Activated CD4-positive, alpha-beta T cell treated with anti-CD3 and anti-CD28 coated beads, Interleukin-2, amount 10 ng/mL, durations not matched to agents 7 days and 5 days (primary cell): ENCODE data around the gene AMBRA1. TPM values are rescaled to one million over a fixed set of nuclear protein-coding genes. Genes with fewer than 3 reads are reported as not detected.

Source experiments
- CTCF ChIA-PET: fragments of 350-600 bp; sonication (Branson Sonifier 250); formaldehyde crosslinking; loops from one replicate; lab custom pipeline; 2021; ENCODE audit warnings: antibody characterized with exemption; lab: Charles Lee
- POLR2A ChIA-PET: fragments of 350-600 bp; sonication (Branson Sonifier 250); formaldehyde crosslinking; loops from one replicate; lab custom pipeline; 2021; ENCODE audit warnings: antibody characterized with exemption; lab: Charles Lee
- DNase-seq: peaks from one replicate; pipeline ENCODE4 v3.0.0-alpha.2; 2020
- H3K27ac Mint-ChIP-seq: one replicate; pipeline ENCODE4 v1.8.0; 2021; ENCODE audit warnings: mild to moderate bottlenecking, moderate library complexity, mixed read lengths
- H3K27me3 Mint-ChIP-seq: one replicate; pipeline ENCODE4 v1.8.0; 2021; ENCODE audit warnings: mixed read lengths
- H3K36me3 Mint-ChIP-seq: one replicate; pipeline ENCODE4 v1.8.0; 2021; ENCODE audit warnings: low read depth, mixed read lengths
- H3K4me1 Mint-ChIP-seq: one replicate; pipeline ENCODE4 v1.8.0; 2021; ENCODE audit warnings: mixed read lengths
- H3K4me3 Mint-ChIP-seq: one replicate; pipeline ENCODE4 v1.8.0; 2021; ENCODE audit warnings: mild to moderate bottlenecking, moderate library complexity, mixed read lengths
- H3K9me3 Mint-ChIP-seq: one replicate; pipeline ENCODE4 v1.8.0; 2021; ENCODE audit warnings: mixed read lengths
- total RNA-seq, 2 experiments: library from RNA; stranded (reverse); gene quantifications; one replicate each; pipeline ENCODE4 v1.2.3, GENCODE V29; 2021

Gene AMBRA1
- total RNA-seq, 2 experiments from 2014 or later = 38.4 to 40.0 TPM

DNA sequence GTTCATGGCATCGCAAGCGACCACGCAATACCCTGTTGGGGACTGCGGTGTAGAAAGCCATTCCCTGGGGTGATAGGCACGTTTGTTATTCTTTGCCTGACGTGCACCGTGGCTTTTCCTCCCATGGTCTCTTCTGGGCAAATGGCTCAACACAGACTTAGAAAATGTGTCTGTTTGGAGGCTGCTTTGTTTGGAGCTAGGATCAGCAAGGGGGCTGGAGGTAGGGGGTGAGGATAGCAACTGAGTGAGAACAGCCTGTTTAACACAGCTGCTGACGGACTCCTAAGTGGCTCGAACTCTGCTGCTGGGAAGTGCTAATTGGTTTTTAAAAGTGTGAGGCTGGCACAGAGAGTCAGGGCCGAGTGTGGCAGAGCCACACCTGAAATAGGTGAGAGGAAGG lies 186.2 kb downstream of the AMBRA1 start:
- POLR2A ChIA-PET = no interaction called here
- Mint-ChIP-seq H3K27ac (no peak overlapping the region), H3K4me1 (no peaks in the 10 kb centered on the region), H3K9me3 (no peaks in the 10 kb centered on the region), H3K36me3 (peaks cover 17% of the 10 kb centered on the region), H3K27me3 (no peaks in the 10 kb centered on the region), H3K4me3 (no peak overlapping the region)
- CTCF ChIA-PET = interaction anchor here (0.8 to 1.7 kb wide), 3 partner anchors 12 to 19 kb away, joined by 3 to 4 read pairs (median 3); no protein-coding TSS in a partner anchor
- no peak for DNase-seq

DNA sequence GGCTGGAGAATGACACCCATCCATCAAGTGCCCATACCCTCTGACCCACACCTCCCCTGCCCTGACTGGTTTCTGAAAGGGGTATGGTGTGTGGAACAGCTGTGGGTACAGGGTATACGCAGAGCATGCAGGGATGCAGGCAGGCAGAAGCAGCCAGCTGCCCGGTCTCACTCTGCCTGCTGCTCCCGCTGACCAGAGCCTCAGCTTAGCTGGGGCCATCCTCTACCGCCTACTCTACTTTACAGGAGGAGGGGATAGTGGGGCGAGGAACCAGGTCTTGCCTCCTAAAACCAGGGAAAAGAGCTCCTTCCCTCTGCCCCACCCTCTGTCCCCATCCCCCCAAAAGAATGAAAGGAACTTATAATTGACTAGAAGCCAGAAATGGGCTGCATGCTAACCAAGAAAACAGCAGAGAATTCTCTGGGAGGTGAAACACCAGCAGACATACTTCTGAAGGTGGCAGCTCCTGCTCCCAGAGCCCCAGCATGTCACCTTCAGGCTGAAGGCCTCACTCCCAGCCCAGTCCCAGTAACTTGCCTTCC lies 189.3 kb downstream of the AMBRA1 start:
- H3K4me3 Mint-ChIP-seq = no peak overlapping the region
- no peaks in the 10 kb centered on the region for H3K4me1 Mint-ChIP-seq
- no peaks in the 10 kb centered on the region for H3K27me3 Mint-ChIP-seq
- ChIA-PET POLR2A (interaction anchor here (0.6 kb wide), 2 partner anchors 73 to 76 kb away, joined by 3 to 4 read pairs; no protein-coding TSS in a partner anchor), CTCF (interaction anchor here (0.8 kb wide), 1 partner anchor 37 kb away, joined by 3 read pairs; no protein-coding TSS in a partner anchor)
- no peaks in the 10 kb centered on the region for H3K9me3 Mint-ChIP-seq
- peaks cover 9% of the 10 kb centered on the region for H3K36me3 Mint-ChIP-seq
- DNase-seq = no peak
- no peak overlapping the region for H3K27ac Mint-ChIP-seq

DNA sequence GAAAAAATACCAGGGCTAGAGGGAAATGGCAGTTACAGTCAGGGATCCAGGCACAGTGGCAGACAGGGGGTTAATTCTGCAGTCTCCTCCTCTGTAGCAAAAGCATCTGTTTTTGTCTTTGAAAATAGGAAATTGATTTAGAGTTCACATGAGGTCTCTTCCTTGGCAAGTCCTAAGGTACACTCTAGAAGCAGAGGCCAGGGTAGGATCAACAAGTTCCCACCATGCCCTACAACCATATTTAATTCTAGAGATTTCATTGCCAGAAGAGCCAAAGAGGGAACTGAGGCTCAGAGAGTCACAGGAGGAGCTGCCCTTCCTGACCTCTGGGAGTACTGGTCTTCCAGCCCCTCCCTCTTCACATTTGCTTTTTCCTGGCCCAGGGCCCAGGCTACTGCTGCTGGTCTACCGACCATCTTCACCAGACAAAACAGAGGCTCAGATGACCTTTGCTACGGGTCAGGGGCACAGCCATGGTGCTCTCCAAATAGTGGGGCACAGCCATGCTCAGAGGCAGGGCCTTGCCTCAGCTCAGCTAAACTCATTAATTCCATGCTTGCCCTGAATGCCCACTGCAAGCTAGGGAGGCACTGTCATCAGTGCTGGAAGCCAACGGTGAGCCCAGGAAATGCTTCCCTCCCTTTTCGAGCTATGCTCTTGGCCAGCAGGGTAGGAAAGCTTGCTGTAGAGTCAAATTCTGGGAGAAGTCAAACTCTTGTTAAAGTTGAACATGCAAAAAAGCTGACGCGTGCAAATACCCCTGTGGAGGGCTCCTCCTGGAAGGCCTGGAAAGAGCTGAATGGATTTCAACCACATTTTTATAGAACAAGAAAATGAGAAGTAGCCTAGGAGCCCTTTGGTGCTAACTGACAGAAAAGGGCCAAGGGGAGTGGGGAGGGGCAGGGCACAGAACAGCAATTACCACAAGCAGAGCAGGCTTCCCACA lies 190.6 kb downstream of the AMBRA1 start:
- H3K27ac Mint-ChIP-seq = no peak overlapping the region
- ChIA-PET POLR2A (interaction anchor here (0.6 kb wide), 1 partner anchor 77 kb away, joined by 4 read pairs; no protein-coding TSS in a partner anchor), CTCF (interaction anchor here (0.7 to 2.3 kb wide), 2 partner anchors 11 to 56 kb away, joined by 3 to 10 read pairs; partner anchors contain the start of genes CHRM4 and DGKZ)
- no peaks in the 10 kb centered on the region for H3K27me3 Mint-ChIP-seq
- no peak overlapping the region for H3K4me3 Mint-ChIP-seq
- peaks cover 9% of the 10 kb centered on the region for H3K36me3 Mint-ChIP-seq
- H3K4me1 Mint-ChIP-seq = no peaks in the 10 kb centered on the region
- DNase-seq = no peak
- H3K9me3 Mint-ChIP-seq = no peaks in the 10 kb centered on the region

DNA sequence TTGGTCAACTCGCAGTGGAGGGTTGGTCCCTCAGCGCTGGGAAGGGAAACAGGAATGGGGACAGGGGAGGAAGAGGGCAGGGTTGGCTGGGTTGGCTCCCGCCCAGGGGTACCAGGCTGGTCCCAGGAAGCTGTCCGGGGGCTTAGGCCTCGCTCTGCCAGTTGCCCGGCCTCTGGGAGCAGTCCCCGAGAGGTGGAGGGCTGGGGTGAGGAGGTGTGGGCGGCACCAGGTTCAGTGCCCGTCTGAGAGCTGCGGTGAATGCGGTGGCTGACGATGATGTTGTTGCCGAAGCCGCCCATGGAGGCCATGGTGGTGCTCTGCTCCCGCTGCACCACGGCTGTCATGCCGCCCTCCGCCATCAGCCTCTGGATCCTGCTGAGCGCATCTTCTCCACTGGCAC lies 196.3 kb downstream of the AMBRA1 start:
- ChIA-PET CTCF (interaction anchor here (1.4 kb wide), 1 partner anchor 18 kb away, joined by 3 read pairs; no protein-coding TSS in a partner anchor), POLR2A (no interaction called here)
- H3K4me1 Mint-ChIP-seq = peaks cover 7% of the 10 kb centered on the region
- H3K4me3 Mint-ChIP-seq = no peak overlapping the region
- H3K27ac Mint-ChIP-seq = peak overlapping the region; percentile 69
- no peak for DNase-seq
- peaks cover 14% of the 10 kb centered on the region for H3K27me3 Mint-ChIP-seq
- H3K36me3 Mint-ChIP-seq = peaks cover 13% of the 10 kb centered on the region
- no peaks in the 10 kb centered on the region for H3K9me3 Mint-ChIP-seq

DNA sequence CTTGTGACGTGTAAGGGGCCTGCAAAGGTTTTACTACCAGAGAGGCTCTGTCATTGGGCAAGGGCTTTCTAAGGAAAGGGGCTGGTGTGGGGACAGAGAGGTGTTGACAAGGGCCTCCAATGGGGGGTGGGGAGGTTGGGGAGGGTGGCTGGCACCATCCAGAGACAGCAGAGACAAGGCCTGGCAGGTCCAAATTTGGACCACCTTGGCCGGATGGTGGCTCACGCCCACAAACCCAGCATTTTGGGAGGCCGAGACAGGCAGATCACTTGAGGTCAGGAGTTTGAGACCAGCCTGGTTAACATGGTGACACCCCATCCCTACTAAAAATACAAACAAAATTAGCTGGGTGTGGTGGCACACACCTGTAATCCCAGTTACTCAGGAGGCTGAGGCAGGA lies 200.1 kb downstream of the AMBRA1 start:
- ChIA-PET CTCF (interaction anchor here (1.5 to 2.0 kb wide), 2 partner anchors 20 to 224 kb away, joined by 4 read pairs; partner anchors contain the start of genes ATG13 and HARBI1), POLR2A (no interaction called here)
- H3K9me3 Mint-ChIP-seq = no peaks in the 10 kb centered on the region
- H3K4me3 Mint-ChIP-seq = no peak overlapping the region
- H3K4me1 Mint-ChIP-seq = peaks cover 13% of the 10 kb centered on the region
- H3K27ac Mint-ChIP-seq = no peak overlapping the region
- H3K36me3 Mint-ChIP-seq = peaks cover 13% of the 10 kb centered on the region
- DNase-seq = no peak
- H3K27me3 Mint-ChIP-seq = peaks cover 37% of the 10 kb centered on the region

DNA sequence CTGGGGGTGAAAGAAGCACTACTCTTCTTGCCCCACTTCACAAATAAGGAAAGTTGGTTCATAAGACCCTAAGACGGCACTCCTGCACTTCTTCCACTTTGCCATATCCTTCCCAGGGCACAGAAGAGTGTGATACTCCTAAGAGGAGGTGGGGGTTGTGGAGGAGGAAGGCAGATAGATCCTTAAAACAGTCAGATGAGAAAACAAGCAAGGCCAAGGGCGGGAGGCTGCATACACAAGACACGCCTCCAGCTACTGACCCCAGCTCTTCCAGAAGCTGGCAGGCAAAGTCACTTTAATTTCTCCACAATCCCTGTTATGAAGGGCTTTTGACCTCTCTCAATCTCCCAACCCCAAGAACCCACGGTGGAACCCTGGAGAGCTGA lies 200.6 kb downstream of the AMBRA1 start:
- CTCF ChIA-PET = interaction anchor here (0.5 to 2.0 kb wide), 8 partner anchors 9 to 808 kb away, joined by 3 to 10 read pairs (median 4); partner anchors contain the start of genes ATG13 and HARBI1
- POLR2A ChIA-PET = no interaction called here

DNA sequence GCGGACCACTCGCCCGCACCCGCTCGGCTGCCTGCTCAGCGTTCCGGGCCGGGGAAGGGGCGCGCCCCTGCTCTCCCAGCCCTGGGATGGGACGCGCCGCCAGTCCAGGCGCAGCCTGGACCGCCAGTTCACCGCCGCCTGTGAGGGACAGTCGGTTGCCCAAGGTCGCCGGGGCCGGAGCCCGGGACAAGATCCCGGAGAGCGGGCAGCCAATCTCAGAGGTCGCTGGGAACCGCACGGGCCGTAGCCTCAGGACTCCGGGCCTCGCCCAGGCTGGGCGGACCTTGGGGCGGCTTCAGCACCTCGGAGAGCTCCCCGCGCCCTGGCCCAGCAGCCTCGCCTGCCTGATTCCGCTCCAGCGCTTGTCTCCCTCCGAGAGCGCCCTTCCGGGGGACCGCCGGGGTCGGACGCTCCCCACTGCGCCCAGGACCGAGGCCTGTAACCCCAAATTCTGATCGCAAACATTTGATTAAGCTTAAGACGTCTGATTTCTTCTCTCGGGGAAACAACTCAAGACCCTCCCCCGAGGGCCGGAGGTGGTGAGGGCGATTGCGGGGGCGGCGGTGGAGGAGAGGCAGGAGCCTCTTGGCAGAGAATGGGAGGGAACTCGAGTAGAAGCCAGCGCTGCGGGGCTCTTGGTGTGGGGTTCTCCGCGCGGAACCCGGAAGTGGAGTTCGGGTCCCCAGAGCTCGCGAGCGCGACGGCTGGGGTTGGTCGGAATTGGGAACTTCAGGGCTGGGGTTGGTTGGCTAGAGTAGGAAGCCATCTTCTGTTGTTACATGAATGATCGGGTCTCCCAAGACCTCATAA lies 201.2 kb downstream of the AMBRA1 start:
- Mint-ChIP-seq H3K4me1 (peaks cover 21% of the 10 kb centered on the region), H3K4me3 (peak overlapping the region; percentile 59), H3K27ac (no peak overlapping the region), H3K36me3 (peaks cover 9% of the 10 kb centered on the region), H3K27me3 (peaks cover 47% of the 10 kb centered on the region), H3K9me3 (no peaks in the 10 kb centered on the region)
- POLR2A ChIA-PET = no interaction called here
- peak; percentile 78 for DNase-seq
- CTCF ChIA-PET = interaction anchor here (0.5 to 2.0 kb wide), 14 partner anchors 9 to 809 kb away, joined by 3 to 10 read pairs (median 4); partner anchors contain the start of genes ATG13 and HARBI1

More for the DNA sequence above, 200.6 kb downstream of the AMBRA1 start:
- Mint-ChIP-seq H3K4me1 (peaks cover 17% of the 10 kb centered on the region), H3K27me3 (peaks cover 43% of the 10 kb centered on the region), H3K9me3 (no peaks in the 10 kb centered on the region), H3K36me3 (peaks cover 13% of the 10 kb centered on the region), H3K27ac (no peak overlapping the region), H3K4me3 (peak overlapping the region; percentile 59)
- DNase-seq = no peak

DNA sequence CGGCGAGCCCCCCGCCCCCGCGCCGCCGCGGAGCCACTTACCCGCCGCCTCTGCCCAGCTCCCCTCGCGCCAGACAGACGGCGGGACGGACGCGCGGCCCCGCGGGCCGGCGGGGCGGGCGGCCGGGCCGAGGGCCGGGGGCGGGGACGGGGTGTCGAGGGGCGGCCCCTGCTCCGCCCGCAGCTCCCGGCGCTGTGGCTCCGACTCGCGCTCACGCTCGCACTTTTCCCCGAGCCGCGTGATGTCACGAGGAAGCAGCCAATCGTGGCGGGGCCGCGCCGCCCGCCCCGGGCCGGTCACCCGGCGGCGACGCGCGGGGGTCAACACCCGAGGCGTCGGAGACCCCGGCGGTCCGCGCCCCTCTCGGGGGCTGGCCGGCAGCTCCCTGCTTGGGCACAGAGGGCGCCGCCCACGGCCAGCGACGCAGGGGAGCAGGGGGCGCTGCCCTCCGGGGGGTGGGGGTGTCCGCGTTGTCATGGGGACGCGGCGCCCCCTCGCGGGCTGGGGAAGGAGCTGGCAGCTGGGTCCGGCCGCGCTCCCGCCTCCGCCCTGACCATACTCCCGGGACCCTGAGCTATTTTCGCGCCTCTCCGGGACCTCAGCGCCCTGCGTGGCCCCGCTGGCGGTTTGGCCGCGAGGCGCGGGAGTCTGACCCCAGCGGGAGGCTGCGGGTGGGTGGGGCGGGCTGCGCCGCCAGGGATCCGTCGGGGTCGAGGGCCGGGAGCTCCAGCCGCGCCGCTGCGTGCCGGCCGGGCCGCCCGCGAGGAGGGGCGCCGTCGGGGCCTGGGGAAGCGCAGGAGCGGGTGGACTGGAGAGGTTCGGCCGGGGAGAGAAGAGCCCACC lies 202.0 kb downstream of the AMBRA1 start, which contains the start of gene CHRM4:
Gene CHRM4, minus strand, starts transcription at position 199 of the 843 bp plus-strand sequence. CDS start 5,219 bp downstream, outside the sequence.
- peak within 1 kb of the TSS; percentile 59 for H3K4me3 Mint-ChIP-seq
- H3K9me3 Mint-ChIP-seq = no peaks in the 10 kb centered on the region
- ChIA-PET CTCF (interaction anchor here (0.7 to 2.0 kb wide), 12 partner anchors 8 to 194 kb away, joined by 3 to 10 read pairs (median 4); no protein-coding TSS in a partner anchor), POLR2A (interaction anchor here (0.5 kb wide), 1 partner anchor 250 kb away, joined by 6 read pairs; no protein-coding TSS in a partner anchor)
- peaks cover 4% of the 10 kb centered on the region for H3K36me3 Mint-ChIP-seq
- peaks cover 25% of the 10 kb centered on the region for H3K4me1 Mint-ChIP-seq
- H3K27me3 Mint-ChIP-seq = peaks cover 53% of the 10 kb centered on the region
- DNase-seq = no peak
- H3K27ac Mint-ChIP-seq = no peak within 1 kb of the TSS

DNA sequence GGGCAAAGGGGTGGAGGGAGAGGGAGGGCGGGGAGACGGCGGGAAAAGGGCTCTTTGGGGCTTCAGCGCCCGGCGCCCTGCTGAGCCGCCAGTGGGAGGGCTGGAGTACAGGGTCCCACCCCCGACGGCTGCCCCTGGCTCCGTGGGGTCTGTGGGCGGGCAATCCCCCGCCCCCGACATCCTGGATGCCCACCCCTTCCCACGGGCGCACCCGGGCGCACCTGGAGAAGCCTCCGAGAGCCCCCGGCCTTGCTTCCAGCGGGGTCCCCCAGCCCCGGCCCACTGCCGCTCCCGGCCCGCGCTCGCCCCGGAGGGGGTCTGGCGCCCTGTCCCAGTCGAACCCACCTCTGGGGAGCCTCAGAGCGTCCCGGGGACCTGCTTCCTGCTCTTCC lies 202.6 kb downstream of the AMBRA1 start:
- peaks cover 25% of the 10 kb centered on the region for H3K4me1 Mint-ChIP-seq
- DNase-seq = no peak
- H3K27me3 Mint-ChIP-seq = peaks cover 59% of the 10 kb centered on the region
- peaks cover 2% of the 10 kb centered on the region for H3K36me3 Mint-ChIP-seq
- no peak overlapping the region for H3K27ac Mint-ChIP-seq
- H3K4me3 Mint-ChIP-seq = no peak overlapping the region
- no peaks in the 10 kb centered on the region for H3K9me3 Mint-ChIP-seq
- ChIA-PET POLR2A (interaction anchor here (0.5 kb wide), 1 partner anchor 251 kb away, joined by 6 read pairs; no protein-coding TSS in a partner anchor), CTCF (interaction anchor here (0.9 to 2.0 kb wide), 6 partner anchors 11 to 153 kb away, joined by 3 to 10 read pairs (median 4); no protein-coding TSS in a partner anchor)

DNA sequence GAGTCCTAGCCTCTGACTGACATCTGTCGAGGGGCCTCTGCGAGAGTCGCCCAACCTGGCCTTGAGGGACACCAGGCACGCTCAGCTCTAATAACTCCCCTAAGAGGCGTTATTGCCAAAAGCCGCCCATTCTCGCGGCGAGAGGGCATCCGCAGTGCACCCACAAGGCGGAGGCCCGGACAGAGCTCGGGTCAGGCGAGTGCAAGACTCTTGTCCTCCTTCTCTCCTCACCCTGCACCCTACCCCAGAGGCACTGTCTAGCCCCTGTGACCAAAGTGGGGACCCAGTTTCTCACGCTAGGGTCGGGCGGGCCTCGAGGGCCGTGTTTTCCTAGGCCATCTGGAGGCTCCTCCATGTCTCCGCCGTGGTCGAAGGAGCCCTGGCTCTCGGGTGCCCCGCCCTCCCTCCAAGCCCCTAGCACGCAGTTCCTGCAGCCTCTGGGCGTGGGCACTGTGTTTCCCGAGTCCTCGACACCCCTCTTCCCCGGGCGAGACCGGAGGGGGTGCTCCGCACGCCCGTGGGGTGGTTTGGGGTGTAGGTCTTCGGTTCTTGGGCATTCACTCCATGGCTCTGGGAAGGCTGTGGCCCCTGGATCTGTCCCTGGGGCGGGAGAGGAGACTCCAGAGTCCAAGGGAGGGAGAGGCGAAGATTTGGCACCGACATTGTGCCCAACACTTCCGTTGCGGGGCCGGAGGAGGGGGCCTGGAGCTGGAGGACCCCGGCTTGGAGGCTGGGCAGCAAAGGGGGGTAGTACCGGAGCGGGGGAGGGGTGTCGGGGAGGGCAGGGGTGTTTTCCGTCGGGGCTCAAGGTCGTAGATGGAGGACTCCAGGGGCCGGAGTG lies 203.3 kb downstream of the AMBRA1 start:
- H3K27me3 Mint-ChIP-seq = peaks cover 62% of the 10 kb centered on the region
- POLR2A ChIA-PET = no interaction called here
- no peaks in the 10 kb centered on the region for H3K9me3 Mint-ChIP-seq
- H3K36me3 Mint-ChIP-seq = peaks cover 2% of the 10 kb centered on the region
- no peak overlapping the region for H3K27ac Mint-ChIP-seq
- H3K4me3 Mint-ChIP-seq = peak overlapping the region; percentile 43
- DNase-seq = no peak
- peaks cover 25% of the 10 kb centered on the region for H3K4me1 Mint-ChIP-seq
- CTCF ChIA-PET = interaction anchor here (0.7 to 1.9 kb wide), 8 partner anchors 11 to 152 kb away, joined by 3 to 7 read pairs (median 3); no protein-coding TSS in a partner anchor
